HepG2 (cell line): Measurements from ENCODE around the gene PAXX. TPM values are rescaled to one million over a fixed set of nuclear protein-coding genes. Genes with fewer than 3 reads are reported as not detected.

Experiments
- ETV6 ChIP-seq: sonication (generic); formaldehyde crosslinking; conservative IDR thresholded peaks from 2 replicates; pipeline ENCODE4 v1.4.0; 2020; ENCODE audit warnings: missing genetic modification reagents
- GATAD1 ChIP-seq: IDR thresholded peaks from 2 replicates; pipeline ENCODE4 v1.6.1; 2016; ENCODE audit warnings: missing genetic modification reagents, missing compliant biosample characterization
- GLMP ChIP-seq: sonication (generic); formaldehyde crosslinking; IDR thresholded peaks from 2 replicates; pipeline ENCODE4 v1.9.0; 2021; ENCODE audit warnings: missing genetic modification reagents, mild to moderate bottlenecking, borderline replicate concordance
- HBP1 ChIP-seq: IDR thresholded peaks from 2 replicates; pipeline ENCODE4 v1.6.1; 2016; ENCODE audit warnings: low read depth, control low read depth
- IKZF5 ChIP-seq: IDR thresholded peaks from 2 replicates; pipeline ENCODE4 v1.6.1; 2018; ENCODE audit warnings: missing genetic modification reagents, mild to moderate bottlenecking, missing compliant biosample characterization
- JUNB ChIP-seq: sonication (generic); formaldehyde crosslinking; IDR thresholded peaks from 2 replicates; pipeline ENCODE4 v1.8.0; 2022; ENCODE audit warnings: missing genetic modification reagents, mild to moderate bottlenecking, borderline replicate concordance
- KDM3A ChIP-seq: IDR thresholded peaks from 2 replicates; pipeline ENCODE4 v1.6.1; 2018; ENCODE audit warnings: low read depth, missing compliant biosample characterization
- KDM5B ChIP-seq: sonication (generic); formaldehyde crosslinking; IDR thresholded peaks from 2 replicates; pipeline ENCODE4 v1.4.0; 2020; ENCODE audit warnings: missing genetic modification reagents, mild to moderate bottlenecking, borderline replicate concordance
- KLF15 ChIP-seq: sonication (generic); formaldehyde crosslinking; IDR thresholded peaks from 2 replicates; pipeline ENCODE4 v1.8.1; 2023; ENCODE audit warnings: borderline replicate concordance, mild to moderate bottlenecking, inconsistent platforms, missing genetic modification reagents, mixed read lengths
- MTF1 ChIP-seq: sonication (generic); formaldehyde crosslinking; IDR thresholded peaks from 2 replicates; pipeline ENCODE4 v1.5.0; 2020; ENCODE audit warnings: missing genetic modification reagents
- PCBP1 ChIP-seq: fragments of 200-400 bp; formaldehyde crosslinking; IDR thresholded peaks from 2 replicates; pipeline ENCODE4 v1.6.1; 2017; ENCODE audit warnings: mild to moderate bottlenecking, low read depth, low read length, borderline replicate concordance
- SPEN ChIP-seq: sonication (generic); formaldehyde crosslinking; IDR thresholded peaks from 2 replicates; pipeline ENCODE4 v1.5.1; 2020; ENCODE audit warnings: low read depth, mild to moderate bottlenecking, missing genetic modification reagents
- ZNF263 ChIP-seq: sonication (generic); formaldehyde crosslinking; IDR thresholded peaks from 2 replicates; pipeline ENCODE4 v1.4.0; 2020; ENCODE audit warnings: missing genetic modification reagents
- ZNF333 ChIP-seq: sonication (generic); formaldehyde crosslinking; IDR thresholded peaks from 2 replicates; pipeline ENCODE4 v1.4.0; 2020; ENCODE audit warnings: mild to moderate bottlenecking, missing genetic modification reagents, borderline replicate concordance
- ZNF33A ChIP-seq: sonication (generic); formaldehyde crosslinking; IDR thresholded peaks from 2 replicates; pipeline ENCODE4 v1.5.1; 2020; ENCODE audit warnings: missing genetic modification reagents, mild to moderate bottlenecking, moderate library complexity, borderline replicate concordance
- ZNF629 ChIP-seq: sonication (generic); formaldehyde crosslinking; conservative IDR thresholded peaks from 2 replicates; pipeline ENCODE4 v1.5.0; 2020; ENCODE audit warnings: missing genetic modification reagents
- ZNF687 ChIP-seq: sonication (generic); formaldehyde crosslinking; IDR thresholded peaks from 2 replicates; pipeline ENCODE4 v1.5.1; 2020; ENCODE audit warnings: mild to moderate bottlenecking, missing genetic modification reagents, moderate library complexity
- ZNF691 ChIP-seq: sonication (generic); formaldehyde crosslinking; IDR thresholded peaks from 2 replicates; pipeline ENCODE4 v1.4.0; 2020; ENCODE audit warnings: missing genetic modification reagents, low read depth, mild to moderate bottlenecking, borderline replicate concordance
- polyA plus RNA-seq, 8 experiments: library from polyadenylated mRNA; depleted of rRNA in 3 of 8; stranded (reverse) in 7 of 8; unstranded in 1 of 8; fragments of >200 nt; fragmentation: Illumina TruSeq in 4 of 8; extraction: Trizol in 4 of 8; gene quantifications; 2 replicates each; pipeline versions ENCODE4 v1.2.1 to v1.2.3, GENCODE V29; 2011 to 2016; ENCODE audit warnings: low read depth in 4 of 8, missing spikeins in 1 of 8, mixed read lengths in 1 of 8; ENCODE audit not compliant: insufficient read depth in 1 of 8
- total RNA-seq, 5 experiments: library from RNA; depleted of rRNA; stranded (reverse); fragments of >200 nt; fragmentation: Illumina TruSeq; extraction: Trizol; gene quantifications; 2 replicates each; pipeline ENCODE4 v1.2.3, GENCODE V29; 2016; ENCODE audit warnings: low read depth in 1 of 5

Gene PAXX
- total and polyA plus RNA-seq, 2 of the 13 experiments (the other 11 are each of a cell fraction or from before 2014, with no cell fraction given) = 14.0 to 31.9 TPM

GRCh38 chr9:136992819-136993369 is 672 bp downstream of the PAXX start (continued):
- TF ChIP-seq ZNF333 = 0 out of 2 replicates have a peak, but pooled peaks have one; percentile 47
- TF ChIP-seq IKZF5 (CRISPR knock-in tag) = no peak
- 0 out of 2 replicates have a peak, but pooled peaks have one; percentile 15 for TF ChIP-seq KDM5B (CRISPR knock-in tag)
- TF ChIP-seq JUNB (CRISPR knock-in tag) = no peak
- no peak for TF ChIP-seq HBP1 (CRISPR knock-in tag)
- TF ChIP-seq ZNF263 (CRISPR knock-in tag) = peak; percentile 93
- TF ChIP-seq GLMP (CRISPR knock-in tag) = no peak
- no peak for TF ChIP-seq ETV6 (CRISPR knock-in tag)
- 0 out of 2 replicates have a peak, but pooled peaks have one; percentile 1 for TF ChIP-seq KLF15 (CRISPR knock-in tag)
- 0 out of 2 replicates have a peak, but pooled peaks have one; percentile 35 for TF ChIP-seq SPEN (CRISPR knock-in tag)
- TF ChIP-seq PCBP1 = 0 out of 2 replicates have a peak, but pooled peaks have one; percentile 18
- no peak for TF ChIP-seq KDM3A (CRISPR knock-in tag)
- TF ChIP-seq GATAD1 (CRISPR knock-in tag) = no peak
- no peak for TF ChIP-seq MTF1 (CRISPR knock-in tag)
- peak; percentile 50; the same call in 1 of the 2 replicates for TF ChIP-seq ZNF687 (CRISPR knock-in tag)
- no peak for TF ChIP-seq ZNF629
- TF ChIP-seq ZNF33A (CRISPR knock-in tag) = no peak
- TF ChIP-seq ZNF691 (CRISPR knock-in tag) = 0 out of 2 replicates have a peak, but pooled peaks have one; percentile 14
